Stimulated activated CD8-positive, alpha-beta memory T cell treated with anti-CD3 and anti-CD28 coated beads, Interleukin-7, amount 100 ng/mL, for 4 hours (primary cell): ENCODE measurements around the gene CYGB.
"Not testable (repeated sequence)": the region's sequence is repeated elsewhere in the genome, so short reads cannot be mapped to it uniquely, and the experiment has no call there.

ENCODE experiments used
- DNase-seq, 2 donors: peaks; one replicate each; pipeline ENCODE4 v3.0.0-alpha.2; 2020; ENCODE audit warnings: low read depth in 2 of 2

The CYGB gene

DNA sequence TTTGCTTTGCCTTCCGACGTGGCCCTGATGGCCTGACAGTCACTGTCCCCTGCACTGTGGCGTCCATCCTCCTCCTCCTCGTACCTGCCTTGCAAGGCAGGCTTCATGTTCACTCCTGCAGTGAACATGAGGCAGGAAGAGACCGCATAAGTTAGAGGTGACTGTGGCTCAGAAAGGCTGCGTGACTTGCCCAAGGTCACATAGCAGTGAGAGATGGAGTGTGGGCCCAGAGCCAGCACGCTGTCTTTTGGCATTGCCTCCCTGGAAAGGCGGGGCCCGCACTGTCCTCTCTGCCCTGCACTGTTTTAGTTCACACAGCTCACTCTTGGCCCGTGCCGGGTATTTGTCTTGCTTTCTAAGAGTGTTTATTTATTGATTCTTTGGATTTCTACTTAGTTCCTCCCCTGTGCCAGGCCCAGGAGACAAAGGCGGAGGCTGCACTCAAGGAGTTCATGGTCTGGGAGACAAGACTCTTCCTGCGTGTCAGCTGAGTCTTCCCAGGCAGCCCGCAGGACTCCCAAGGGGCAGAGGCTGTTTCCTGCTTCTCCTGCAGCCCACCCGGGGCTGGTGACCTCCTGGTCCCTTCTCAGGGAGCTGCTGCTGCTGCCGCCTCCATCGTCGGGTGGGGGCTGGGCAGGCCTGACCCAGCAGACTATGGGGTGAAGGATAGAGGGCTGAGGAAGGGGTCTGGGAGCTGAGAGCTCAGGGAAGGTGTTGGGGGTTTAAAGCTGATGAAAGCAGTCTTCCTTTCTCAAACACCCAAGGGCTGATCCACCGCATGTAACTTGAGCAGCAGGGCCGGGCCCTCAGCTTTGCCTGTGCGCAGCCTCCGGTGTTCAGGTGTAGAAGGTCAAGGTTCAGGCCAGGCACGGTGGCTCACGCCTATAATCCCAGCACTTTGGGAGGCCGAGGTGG lies 12.7 kb downstream of the CYGB start:
- no peak for DNase-seq

DNA sequence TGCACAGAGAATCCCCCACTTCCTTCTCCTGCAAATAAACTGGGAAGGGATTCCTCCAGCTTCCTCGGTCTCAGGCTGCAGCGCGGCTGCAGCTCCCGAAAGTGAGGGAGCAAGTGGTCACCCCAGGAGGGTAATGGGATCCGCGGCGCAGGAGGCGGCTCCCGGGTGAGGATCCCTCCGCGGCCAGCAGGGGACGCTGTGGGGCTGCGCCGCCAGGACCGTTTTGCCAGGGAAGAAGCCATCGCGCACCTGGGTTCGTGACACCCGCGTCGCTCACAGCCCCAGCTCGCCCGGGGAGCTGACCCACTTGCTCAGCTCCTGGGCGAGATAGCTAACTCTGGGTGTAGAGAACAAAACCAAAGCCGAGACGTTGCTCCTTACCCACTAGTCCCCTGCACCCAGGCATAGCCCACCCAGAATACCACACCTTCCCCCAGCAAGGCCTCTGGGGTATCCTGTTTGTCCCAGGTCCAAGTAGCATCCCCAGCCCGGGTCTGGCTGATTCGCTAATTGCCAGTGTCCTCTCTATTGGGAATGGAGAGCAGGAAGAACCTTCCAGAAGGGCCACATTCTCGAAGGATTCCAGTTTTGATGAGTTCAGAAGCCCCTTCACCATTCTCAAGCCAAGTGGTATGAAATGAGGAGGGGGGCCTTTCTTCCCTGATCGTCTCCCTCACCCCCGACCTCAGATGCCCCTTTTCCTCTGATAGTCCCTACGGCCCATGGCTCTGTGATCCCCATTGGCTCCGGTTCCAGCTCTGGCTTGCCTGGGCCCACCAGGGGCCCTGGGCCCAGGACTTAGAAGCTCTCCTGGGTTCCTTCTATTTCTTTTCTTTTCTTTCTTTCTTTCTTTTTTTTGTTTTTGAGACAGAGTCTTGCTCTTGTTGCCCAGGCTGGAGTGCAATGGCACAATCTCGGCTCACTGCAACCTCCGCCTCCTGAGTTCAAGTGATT lies 14.1 kb downstream of the CYGB start:
- DNase-seq: peak; percentile 53 to 69

DNA sequence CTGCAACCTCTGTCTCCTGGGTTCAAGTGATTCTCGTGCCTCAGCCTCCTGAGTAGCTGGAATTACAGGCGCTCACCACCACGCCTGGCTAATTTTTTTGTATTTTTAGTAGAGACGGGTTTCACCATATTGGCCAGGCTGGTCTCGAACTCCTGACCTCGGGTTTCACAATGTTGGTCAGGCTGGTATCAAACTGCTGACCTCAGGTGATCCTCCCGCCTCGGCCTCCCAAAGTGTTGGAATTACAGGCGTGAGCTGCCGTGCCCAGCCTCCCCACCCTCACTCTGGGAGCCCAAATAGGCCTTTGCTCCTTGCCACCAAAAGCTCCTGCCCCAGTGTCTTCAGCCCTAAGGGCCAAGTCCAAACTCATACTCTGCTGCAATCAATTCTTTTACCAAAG lies 15.8 kb downstream of the CYGB start:
- DNase-seq: not testable (repeated sequence)

DNA sequence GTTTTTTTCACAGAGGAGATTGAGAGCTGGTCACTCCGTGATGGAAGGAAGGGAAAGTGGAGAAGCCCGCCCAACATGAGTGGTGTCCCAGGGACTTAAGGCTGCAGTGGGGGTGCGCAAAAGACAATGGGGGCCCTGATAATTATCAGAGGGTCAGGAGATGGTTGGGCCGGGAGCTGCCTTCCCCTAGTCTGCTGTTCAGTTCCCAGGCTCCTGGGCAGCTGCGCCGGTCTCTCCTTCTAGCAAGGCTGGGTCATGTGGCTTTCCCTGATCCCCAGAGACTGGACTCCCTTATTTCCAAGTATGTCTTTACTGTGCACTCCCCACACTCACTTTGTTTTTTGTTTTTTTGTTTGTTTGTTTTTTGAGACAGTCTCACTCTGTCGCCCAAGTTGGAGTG lies 16.2 kb downstream of the CYGB start:
- DNase-seq: no peak

DNA sequence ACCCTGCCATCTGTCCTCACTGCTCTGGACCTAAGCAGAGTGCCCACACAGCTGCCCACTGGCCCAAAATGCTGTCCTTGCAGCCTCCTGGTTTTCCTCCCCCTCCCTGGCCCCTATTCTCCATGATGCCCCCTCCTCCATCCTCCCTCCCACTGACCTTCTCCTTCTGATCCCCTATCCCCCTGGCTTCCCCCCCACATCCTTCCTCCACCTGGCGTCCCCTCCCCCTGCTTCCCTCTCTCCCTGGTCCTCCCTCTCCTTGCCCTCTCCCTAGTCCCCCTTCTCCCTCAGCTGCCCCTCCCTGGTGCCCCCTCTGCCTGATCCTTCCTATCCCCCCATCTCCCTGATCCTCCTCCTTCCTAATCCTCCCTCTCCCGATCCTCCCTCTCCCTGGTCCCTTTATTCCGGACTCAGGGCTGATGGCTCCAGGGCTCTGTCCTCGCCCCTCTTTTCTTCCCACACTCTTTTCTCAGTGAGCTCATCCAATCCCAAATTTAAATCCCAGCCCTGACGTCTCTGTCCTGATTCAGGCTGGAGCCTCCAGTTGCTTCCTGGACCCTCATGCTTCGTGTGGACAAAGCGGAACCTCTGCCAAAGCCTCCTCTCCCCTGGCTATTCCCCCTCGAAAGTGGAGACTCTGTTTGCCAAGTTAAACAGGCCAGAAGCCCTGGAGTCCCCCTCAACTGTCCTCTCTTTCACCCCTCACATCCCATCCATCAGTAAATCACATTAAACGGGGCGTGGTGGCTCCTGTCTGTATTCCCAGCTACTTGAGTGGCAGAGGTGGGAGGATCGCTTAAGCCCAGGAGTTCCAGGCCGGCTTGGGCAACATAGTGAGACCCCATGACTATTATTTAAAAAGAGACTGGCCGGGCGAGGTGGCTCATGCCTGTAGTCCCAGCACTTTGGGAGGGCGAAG lies 18.2 kb downstream of the CYGB start:
- DNase-seq: no peak

DNA sequence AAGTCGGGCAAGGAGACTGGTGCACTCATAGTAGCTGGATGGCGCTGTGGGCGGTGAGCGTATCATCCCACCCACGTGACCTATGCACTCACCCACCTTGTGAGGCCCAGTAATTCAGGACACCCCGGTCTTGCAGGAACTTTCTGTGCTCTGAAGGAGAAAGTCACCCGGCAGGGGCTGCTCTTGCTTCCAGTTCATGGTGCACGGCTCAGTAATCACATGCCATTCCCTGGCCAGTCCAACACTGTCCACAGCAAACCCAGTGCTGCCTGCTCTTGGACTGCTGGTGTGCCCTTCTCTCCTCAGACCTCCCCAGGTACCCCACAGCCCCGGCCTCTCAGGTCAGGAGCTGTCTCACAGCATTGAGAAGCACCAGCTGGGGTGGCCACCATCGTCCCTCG lies 19.9 kb downstream of the CYGB start:
- no peak for DNase-seq

DNA sequence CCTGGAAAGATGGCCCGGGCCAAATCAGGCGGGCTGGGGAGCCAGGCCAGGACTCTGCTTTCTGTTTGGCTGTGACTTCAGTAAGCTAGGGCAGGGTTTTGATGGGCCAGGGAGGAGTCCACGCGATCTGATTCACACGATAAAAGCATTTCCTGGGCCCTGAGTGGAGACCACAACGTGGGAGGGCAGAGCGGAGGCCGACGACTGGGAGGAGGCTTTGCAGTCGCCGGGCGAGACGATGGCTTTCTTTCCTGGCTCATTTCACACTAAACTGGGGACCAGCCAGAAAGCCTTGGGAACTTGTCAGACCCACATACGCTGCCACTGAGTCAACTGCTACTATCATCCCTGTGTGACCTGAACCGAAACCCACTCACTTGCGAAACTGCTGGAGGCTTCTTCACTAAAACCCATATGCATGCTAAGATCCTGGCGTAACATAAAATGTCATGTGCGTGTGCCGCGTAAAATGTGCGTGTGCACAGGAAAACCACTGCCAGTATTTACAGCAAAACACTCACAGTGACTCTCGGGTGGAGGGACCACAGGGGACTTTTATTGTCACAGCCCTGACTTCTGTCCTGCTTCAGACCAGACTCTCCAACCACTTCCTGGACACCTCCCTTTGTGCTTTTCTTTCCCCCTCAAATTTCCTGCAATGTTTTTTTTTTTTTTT lies 22.1 kb downstream of the CYGB start:
- DNase-seq: peak; percentile 69 to 79

DNA sequence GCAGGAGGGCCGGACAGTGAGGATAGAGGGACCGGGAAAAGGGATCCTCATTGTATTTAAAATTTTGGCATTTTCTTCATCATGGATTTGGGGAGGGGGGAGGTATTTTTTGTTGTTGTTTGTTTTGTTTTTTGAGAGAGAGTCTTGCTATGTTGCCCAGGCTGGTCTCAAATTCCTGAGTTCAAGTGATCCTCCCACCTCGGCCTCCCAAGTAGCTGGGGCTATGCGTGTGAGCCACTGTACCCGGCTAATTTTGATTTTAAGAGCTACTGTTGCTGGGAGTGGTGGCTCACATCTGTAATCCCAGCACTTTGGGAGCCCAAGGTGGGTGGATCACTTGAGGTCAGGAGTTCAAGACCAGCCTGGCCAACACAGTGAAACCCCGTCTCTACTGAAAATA lies 23.2 kb downstream of the CYGB start:
- not testable (repeated sequence) for DNase-seq

DNA sequence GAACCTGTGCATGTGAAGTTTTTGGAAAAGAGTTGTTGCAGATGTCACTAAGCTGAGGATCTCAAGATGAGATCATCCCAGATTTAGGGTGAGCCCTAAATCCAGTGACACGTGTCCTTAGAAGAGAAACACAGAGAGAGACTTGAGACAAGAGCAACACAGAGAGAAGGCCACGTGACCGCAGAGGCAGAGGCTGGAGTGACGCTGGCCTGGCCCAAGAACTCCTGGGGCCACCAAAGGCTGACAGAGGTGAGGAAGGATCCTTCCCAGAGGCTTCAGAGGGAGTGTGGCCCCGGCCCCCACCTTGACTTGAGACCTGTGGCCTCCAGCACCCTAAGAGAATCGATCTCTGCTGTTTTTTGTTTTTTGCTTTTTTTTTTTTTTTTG lies 24.2 kb downstream of the CYGB start:
- DNase-seq: no peak

DNA sequence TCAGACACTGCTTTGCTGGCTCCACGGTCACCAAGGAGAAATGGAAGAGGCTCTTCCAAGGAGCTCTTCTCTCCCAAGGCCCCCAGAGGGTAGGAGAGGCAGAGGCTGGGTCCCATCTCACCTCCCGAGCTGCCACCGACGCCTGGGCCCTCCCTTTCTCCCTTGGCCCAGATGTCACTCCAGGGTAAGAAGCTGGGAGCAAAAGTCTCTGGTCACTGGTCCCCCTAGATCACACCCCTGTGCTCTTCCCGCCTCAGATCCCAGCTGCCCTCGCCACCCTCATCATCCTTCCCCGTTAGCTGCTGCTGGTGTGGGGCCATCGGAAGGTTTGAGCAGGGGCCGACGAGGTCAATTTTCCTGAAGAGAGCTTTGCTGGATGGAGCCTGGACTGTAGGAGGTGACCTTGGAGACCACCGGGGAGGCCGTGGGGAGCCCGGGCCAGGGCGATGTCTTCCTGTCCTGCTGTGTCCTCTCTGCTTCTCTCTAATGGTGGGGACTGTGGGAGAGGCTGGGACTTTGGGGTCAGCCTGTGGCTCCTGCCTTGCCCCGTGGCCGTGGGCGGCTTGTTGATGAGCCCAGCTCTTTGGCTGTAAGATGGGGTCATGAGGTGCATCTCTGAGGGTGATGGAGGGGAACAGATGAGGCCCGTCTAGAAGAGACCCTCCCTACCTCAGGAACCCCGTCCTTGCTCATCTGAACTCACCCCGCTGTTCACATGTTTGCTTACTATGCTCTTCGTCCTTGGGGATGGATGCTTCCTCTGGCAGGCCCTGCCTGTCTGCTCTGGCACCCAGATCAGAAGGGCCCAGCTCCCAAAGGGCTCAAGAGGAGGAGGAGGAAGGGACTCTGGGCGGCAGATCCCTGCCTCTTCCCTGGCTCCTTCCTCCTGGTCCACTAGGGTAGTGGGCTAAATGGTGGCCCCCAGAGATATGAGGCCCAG lies 24.9 kb downstream of the CYGB start:
- no peak for DNase-seq

DNA sequence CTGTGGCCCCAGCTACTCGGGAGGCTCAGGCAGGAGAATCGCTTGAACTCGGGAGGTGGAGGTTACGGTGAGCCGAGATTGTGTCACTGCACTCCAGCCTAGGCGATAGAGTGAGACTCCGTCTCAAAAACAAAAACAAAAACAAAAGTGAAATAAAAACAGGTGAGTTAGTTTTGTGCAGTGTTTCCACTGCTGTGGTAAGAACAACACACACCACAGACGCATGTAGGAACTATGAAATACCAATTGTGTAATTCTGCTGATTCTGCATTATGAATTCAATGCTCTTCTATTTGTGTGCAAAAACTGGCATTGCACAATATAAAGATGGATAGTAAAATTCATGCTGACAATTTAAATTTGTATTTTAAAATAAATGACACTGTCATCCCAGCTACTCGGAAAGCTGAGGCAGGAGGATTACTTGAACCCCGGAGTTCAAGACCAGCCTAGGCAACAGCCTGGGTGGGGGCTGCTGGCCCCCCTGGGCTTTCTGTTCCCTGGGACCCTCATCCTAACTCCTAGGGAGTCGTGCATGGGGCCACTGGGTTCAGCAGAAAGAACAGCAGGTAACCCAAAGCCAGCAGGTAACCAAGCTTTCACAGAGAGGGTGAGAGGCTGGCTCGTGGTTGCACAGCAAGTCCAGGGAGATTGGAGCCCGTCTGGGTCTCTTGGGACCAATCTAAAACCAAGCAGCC lies 25.7 kb downstream of the CYGB start:
- DNase-seq: no peak

DNA sequence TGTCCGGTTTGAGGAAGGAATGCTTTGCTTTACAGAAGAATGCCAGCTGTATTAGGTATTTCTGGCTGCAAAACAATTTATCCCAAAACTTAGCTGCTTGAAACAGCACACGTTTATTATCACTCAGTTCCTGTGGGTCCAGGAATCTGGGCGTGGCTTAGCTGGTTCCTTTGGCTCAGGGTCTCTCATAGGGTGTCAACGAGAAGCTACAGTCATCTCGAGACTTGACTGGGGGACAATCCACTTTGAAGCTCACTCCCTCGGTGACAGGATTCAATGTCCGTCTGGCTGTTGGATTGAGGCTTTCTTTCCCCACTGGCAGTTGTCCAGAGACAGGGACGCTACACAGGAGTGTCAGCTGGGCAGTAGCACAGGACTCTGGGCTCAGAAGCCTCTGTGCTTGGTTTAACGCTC lies 26.7 kb downstream of the CYGB start:
- no peak for DNase-seq

DNA sequence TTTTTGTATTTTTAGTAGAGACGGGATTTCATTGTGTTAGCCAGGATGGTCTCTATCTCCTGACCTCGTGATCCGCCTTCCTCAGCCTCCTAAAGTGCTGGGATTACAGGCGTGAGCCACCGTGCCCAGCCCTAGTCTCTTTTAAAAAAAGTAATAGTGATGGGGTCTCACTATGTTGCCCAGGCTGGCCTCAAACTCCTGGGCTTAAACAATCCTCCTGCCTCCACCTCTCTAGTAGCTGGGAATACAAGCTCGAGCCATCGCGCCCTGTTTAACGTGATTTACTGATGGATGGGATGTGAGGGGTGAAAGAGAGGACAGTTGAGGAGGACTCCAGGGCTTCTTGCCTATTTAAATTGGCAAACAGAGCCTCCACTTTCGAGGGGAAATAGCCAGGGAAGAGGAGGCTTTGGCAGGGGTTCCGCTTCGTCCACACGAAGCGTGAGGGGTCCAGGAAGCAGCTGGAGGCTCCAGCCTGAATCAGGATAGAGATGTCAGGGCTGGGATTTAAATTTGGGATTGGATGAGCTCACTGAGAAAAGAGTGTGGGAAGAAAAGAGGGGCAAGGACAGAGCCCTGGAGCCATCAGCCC lies 28.9 kb downstream of the CYGB start:
- not testable (repeated sequence) for DNase-seq

DNA sequence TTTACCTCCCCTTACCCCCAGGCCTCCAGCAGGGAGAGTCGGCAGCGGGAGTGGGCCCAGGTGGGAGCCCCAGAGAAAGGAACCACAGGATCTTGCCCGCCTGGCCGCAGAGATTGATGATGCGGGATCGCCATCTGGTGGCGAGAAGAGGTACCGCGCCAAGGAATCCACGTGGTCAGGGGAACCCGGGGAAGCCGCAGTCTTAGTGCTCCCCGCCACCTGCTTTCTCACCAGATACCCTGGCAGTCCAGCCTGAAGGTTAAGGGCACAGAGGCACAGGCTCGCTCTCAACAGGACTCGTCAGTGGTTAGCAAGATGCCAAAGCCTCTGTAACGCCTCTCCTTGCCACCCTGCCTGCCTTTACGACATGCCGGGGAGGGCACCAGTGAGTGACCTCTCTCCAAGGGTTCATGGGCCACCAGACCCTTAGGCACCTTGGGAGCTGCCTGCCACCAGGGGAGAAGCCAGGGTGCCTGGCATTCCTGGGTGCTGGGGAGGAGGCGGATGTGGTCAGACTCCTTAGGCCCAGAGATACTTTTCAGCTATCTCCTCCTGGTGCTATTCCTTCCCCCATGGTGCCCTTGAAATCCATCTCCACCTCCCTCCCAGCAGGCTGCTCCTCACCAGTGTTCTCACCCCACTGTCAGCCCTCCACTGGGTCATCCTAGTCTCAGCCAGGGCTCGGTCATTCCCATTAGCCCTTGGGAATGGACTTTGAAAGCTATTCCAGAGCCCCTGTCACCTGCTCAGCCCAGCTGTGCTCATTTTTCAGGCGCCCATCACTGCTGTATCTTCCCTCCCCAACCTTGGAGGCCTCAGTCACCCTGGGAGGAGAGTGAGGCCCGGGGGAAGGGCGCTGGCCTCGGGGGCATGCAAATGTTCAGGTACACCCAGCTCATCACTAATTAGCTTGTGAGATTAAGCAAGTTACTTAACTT lies 30.8 kb downstream of the CYGB start:
- DNase-seq: peak; percentile 76 to 80

DNA sequence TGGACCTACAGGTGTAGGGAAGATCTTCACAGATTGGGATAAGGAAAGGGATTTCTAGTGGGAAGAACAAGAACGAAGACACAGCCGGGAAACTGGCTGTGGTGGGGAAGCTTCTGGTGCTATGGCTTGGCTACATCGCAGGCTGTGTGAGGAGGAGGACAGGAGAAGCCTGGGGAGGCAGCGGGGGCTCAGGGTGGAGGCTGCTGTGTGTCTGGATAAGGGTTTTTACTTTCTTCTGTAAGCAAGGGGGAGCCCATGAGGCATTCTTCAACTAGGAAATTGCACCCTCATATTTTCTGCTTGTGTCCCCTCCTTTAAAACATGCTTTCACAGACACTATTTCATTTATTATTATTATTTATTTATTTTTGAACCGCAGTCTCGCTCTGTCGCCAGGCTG lies 33.4 kb downstream of the CYGB start:
- DNase-seq: no peak

DNA sequence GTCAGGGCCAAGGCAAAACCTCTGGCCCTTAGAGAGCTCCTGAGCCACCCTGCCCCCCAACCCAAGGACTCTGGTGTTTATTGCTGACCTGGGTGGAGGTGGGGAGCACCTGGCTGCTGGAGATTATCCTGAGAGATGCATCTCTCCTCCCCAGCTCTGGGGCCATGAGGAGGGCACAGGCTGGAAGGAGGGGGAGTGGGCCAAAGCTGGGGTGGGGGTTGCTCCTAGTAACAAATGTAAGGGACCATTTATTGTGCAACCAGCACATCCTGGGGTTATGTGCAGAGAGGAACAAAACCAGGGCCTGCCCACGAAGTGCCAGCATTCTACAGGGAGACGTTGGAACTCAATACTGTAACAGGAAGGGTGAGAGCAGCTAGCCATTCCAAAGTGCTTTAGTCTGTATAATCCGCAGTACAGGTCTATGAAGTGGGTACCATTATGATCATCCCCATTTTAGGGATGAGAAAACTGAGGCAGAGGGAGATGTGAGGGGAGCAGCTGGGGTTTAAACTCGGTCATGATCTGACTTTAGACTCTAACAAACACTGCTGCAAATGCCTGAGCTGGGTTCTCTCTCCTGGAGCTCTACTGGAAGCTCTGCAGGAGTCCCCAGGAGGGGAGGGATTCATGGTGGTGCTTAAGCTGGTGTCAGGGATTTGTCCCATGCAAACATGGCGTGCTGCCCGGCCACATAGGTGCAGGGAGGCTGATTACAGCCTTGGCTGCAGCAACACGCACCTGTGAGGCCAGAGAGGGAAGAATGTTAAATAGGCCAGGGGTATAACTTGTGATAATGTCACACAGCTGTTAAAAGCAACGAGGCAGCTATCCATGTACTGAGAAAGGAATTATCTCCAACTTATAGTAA lies 34.9 kb downstream of the CYGB start:
- no peak for DNase-seq

DNA sequence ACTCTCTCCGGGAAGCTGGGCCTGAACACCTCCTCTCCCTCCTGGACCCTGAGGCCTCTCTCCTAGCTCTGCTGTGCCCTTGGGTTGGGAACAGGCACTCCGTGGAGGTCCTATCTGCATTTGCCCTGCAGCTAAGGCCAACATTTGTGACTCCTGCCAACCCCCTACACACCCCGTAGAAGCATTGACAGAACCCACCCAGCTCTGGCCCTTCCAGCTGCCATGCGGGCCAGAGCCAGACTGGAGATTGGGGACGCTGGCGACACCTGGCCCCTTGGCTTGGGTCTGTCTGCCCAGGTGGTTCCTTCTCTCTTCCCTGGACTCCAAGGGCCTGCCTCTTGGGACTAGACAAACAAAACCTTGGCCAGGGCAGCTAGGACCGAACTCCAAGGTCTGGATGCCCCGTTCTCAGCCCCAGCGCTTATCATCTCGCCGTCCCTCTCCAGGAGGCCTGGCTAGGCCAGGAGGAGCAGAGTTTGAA lies 35.6 kb downstream of the CYGB start:
- DNase-seq: no peak
